NCI-H1436 (cell line): Measurements from ENCODE around the gene OGDH.
"Not testable (repeated sequence)": the region's sequence is repeated elsewhere in the genome, so short reads cannot be mapped to it uniquely, and the experiment has no call there.

Experiments
- DNase-seq: peaks from one replicate; lab custom pipeline; 2025; lab: John Stamatoyannopoulos, UW

The OGDH gene

DNA sequence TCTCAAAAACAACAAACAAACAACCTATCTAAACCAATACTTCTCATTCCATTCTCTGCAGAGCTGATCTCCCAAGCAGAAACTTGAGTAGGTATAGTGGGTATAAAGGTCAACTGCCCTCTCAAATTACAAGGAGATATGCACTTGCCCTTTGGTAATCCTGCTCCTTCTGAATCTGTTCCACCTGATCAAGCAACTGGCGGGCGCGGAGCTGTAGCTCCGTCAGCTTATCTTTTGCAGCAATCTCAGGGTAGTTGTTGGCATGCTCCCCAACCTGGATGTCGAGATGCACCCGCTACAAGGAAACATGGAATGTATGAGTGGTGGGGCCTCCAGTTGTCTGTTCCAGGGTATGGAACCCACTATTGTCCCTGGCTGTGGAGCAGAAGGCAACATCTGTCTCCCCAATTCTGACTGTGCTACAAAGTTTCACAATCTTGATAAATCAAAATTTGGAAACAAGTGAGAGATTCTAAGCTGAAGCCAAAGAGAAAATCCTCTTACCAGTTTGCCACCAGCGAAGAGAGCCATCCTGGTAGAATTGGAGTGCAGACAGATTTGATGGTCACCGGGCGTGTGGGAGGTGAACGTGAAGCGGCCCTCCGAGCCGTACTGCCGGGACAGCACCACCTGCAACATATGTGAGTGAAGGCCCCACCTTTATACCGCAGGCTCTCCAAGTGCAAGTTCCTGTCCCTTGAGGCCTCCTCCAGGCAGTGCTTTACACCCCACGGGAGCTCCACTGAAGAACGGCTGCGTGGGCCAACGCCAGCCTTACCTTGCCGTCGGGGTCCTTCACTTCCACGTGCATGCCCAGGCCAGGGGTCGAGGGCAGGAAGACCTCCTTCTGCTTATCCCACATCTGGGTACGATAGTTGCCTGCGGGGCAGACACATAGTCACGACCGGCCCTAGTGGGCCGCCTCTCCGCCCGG, 25.2 kb upstream of the OGDH start:
- peak; percentile 27 for DNase-seq

- peak; percentile 97 for DNase-seq
Measured at GRCh38 chr7:44581879-44582603, 24.4 kb upstream of the OGDH start, which contains the start of gene TMED4. TMED4 (minus strand) TSS chr7:44582231; CDS start chr7:44582206, 25 bp downstream.

DNA sequence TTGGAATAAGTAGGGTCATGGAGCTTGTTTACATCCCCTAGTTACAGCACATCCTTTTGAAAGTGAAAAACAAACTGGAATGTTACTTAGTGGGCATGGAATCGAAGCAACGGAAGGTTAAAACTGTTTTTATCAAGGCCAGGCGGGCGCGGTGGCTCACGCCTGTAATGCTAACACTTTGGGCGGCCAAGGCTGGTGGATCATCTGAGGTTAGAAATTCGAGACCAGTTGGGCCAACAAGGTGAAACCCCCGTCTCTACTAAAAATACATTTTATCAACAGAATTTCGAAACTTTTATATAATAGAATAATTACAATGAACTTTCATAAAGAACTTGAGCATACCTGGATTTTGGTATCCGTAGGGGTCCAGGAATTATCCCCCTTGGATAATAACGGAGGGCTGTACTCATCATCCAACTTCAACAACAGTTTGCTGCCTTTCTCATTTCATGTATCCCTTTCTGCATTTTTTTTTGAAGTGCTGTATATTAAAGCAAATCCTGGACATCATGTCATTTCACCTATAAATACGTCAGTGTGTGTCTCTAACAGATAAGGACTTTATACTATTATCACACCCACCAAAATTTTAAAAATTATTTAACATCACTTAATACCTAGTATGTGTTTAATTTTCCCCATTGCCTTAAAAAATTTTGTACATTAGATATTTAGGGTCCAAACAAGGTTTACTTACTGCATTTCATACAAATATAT, 23.1 kb upstream of the OGDH start:
- no peak for DNase-seq

DNA sequence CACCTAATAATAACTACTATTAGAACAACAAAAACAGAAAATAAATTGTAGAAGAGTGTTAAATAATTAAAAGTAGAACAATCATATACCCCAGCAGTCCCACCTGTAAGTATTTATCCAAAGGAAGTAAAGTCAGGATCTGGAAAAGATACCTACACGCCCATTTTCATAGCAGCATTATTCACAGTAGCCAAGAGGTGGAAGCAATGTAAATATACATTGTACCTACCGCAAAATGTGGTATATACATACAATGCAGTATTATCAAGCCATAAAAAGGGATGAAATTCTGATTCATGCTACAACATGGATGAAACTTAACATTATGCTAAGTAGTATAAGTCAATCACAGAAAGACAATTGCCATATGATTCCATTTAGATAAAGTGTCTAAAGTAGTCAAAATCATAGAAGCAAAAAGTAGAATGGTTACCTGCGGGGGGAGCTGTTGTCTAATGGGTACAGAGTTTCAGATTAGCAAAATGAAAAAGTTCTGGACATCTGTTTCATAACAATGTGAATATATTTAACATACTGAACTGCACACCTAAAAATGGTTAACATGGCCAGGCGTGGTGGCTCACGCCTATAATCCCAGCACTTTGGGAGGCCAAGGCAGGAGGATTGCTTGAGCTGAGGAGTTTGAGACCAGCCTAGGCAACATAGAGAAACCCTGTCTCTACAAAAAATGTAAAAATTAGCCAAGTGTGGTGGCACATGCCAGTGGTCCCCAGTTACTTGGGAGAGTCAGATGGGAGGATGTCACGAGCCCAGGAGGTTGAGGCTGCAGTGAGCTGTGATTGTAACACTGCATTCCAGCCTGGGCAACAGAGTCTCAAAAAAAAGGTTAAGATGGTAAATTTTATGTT, 18.4 kb upstream of the OGDH start:
- no peak for DNase-seq

DNA sequence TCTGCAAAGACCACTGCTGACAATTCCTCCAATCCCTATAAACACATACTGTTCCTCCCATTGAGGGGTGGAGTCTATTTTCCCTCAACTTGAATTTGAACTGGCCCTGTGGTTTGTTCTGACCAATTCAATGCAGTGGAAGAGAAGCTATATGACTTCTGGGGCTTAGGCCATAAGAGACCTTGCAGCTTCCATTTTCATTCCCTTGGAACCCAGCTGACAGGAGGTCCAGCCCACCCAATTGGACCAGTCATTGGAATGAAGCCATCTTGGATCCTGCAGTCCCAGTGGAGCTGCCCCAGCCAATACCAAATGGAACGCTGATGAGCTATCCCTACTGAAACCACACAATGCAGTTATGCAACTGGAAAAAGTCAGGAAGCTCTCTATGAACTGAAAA, 15.5 kb upstream of the OGDH start:
- DNase-seq: no peak

- DNase-seq: no peak
Measured at GRCh38 chr7:44595934-44596635, 10.3 kb upstream of the OGDH start.

GRCh38 chr7:44597181-44597580, 9.2 kb upstream of the OGDH start:
- DNase-seq: not testable (repeated sequence)

- DNase-seq: no peak
Measured at GRCh38 chr7:44599222-44599621, 7.2 kb upstream of the OGDH start.

DNA sequence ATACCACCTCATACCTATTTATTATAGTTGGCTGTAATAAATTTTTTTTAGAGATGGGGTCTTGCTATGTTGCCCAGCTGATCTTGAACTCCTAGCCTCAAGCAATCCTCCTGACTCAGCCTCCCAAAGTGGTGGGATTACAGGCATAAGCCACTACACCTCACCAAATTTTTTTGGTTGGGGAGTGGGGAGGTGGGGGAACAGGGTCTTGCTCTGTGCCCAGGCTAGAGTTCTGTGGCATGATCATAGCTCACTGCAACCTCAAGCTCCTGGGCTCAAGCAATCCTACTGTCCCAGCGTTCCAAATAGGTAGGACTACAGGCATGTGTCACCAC, 3.9 kb upstream of the OGDH start:
- DNase-seq: no peak

DNA sequence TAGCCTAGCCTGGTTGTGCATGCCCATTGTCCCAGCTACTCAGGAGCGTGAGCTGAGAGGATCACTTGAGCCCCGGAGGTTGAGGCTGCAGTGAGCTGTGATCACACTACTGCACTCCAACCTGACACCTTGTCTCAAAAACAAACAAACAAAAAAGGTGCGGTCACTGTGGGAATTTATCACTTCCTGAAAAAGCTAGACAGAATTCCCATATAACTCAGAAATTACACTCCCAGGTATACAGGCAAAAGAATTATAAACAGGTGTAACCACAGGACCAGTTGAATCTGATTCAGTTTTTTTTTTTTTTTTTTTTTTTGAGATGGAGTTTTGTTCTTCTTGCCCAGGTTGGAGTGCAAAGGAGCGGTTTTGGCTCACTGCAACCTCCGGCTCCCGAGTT, 3.2 kb upstream of the OGDH start:
- no peak for DNase-seq

DNA sequence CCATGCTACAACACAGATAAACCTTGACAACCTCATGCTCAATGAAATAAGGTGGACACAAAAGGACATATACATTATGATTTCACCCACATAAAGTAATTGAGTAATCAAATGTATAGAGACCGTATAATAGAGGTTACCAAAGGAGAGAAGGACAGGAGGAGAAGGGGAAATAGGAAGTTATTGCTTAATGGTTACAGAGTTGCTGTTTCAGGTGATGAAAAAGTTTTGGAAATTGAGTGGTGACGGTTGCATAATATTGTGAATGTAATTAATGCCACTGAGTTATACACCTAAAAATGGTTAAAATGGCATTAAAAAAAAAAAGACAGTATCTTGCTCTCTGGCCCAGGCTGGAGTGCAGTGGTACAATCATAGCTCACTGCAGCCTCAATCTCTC, 1.5 kb upstream of the OGDH start:
- DNase-seq: no peak

GRCh38 chr7:44607141-44608068, 978 bp downstream of the OGDH start:
- DNase-seq: no peak

- no peak for DNase-seq
Measured at GRCh38 chr7:44608916-44609648, 2.7 kb downstream of the OGDH start.

DNA sequence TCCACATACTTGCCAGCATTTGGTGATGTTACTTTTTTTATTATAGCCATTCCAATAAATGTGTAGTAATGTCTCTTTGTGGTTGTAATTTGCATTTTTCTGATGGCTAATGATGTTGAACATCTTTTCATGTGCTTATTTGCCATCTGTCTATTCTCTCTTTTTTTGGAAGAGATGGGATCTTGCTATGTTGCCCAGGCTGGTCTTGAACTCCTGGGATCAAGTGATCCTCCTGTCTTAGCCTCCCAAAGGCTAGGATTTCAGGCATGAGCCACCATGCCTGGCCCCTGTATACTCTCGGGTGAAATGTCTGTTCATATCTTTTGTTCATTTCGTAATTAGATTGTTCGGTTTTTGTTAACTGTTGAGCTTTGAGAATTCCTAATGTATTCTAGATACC, 3.4 kb downstream of the OGDH start:
- no peak for DNase-seq

DNA sequence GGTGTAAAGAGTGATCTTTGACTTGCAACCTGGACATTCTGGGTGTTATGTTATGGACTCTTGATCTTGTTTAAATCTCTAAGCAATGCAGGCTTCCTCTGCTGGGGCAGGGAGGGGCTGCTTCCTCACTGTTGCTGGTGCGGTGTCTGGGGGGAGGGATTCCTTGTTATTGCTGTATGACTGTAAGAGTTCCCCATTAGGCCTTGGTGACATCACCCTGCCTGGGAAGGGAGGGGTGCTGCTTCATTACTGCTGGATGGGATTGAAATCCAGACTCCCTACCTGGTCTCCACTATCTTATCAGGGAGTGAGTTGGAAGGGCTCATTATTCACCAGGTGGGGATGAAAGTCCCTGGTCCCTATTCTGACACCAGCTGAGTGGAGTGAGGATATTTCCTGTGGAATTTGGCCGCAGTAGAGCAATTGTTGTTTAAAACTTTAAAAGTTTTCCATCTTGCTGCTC, 8.8 kb downstream of the OGDH start:
- no peak for DNase-seq

DNA sequence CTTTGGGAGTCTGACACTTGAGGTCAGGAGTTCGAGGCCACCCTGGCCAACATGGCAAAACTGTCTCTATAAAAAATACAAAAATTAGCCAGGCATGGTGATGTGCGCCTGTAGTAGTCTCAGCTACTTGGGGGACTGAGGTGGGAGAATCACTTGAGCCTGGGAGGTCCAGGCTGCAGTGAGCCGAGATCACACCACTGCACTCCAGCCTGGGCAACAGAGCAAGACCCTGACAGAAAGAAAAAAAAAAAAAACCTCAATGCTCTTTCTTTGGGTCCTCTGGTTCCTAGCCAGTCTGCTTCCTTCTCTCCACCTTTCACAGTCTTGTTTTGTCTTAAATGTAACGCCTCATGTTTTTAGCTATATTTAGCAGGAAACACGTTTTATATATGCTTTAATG, 9.4 kb downstream of the OGDH start:
- DNase-seq: no peak

GRCh38 chr7:44616545-44616944, 10.1 kb downstream of the OGDH start:
- no peak for DNase-seq

DNA sequence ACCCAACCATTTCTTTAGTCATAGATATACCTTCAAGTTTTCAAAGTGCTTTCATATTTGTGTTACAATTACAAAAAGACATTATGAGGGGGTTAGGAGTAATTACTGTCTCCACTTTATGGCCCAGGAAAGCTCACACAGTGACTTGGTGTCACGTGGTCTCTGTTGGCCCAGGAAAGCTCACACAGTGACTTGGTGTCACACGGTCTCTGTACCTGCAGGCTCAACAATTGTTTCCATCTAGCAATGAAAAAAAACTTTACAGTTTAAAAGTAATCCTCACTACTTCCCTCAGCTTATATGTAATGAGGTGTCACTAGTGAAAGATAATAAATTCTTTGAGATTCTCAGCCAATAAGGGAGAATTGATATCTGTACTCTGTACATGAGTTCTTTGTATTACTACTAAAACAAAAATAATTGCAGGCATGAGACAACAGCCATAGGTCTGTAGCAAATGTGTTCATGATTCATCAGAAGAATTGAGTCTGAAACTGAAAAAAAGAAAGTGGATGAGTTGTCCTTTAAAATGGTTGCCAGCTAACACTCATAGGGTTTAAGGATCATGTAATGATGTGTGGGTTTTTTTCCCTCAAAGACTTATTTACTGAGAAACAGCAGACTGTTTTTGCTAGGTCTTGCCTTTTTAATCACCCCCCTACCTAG, 10.9 kb downstream of the OGDH start:
- no peak for DNase-seq

- DNase-seq: no peak
Measured at GRCh38 chr7:44618045-44618444, 11.6 kb downstream of the OGDH start.
